Neural crest cell (in vitro differentiated cells): ENCODE results near the gene SLC10A1. TPM values are rescaled to one million over a fixed set of nuclear protein-coding genes. Genes with fewer than 3 reads are reported as not detected.
A peak's percentile ranks its signal among the peaks of the same experiment; 100 is the strongest.

Experiments
- DNase-seq: peaks from one replicate; pipeline ENCODE4 v3.0.0; 2021; ENCODE audit warnings: low read depth, mixed read lengths, low spot score
- H3K27ac Mint-ChIP-seq: one replicate; pipeline ENCODE4 v1.8.0; 2021; ENCODE audit warnings: mild to moderate bottlenecking, mixed read lengths; ENCODE audit not compliant: unreplicated experiment
- H3K27me3 Mint-ChIP-seq: 2 replicates; pipeline ENCODE4 v1.8.0; 2021; ENCODE audit warnings: low read depth, mild to moderate bottlenecking, mixed read lengths
- H3K36me3 Mint-ChIP-seq: 2 replicates; pipeline ENCODE4 v1.8.0; 2021; ENCODE audit warnings: low read depth, mild to moderate bottlenecking, mixed read lengths
- H3K4me1 Mint-ChIP-seq: 2 replicates; pipeline ENCODE4 v1.8.0; 2021; ENCODE audit warnings: mixed read lengths
- H3K4me3 Mint-ChIP-seq: one replicate; pipeline ENCODE4 v1.8.0; 2021; ENCODE audit warnings: mild to moderate bottlenecking, mixed read lengths
- H3K9me3 Mint-ChIP-seq: 2 replicates; pipeline ENCODE4 v1.8.0; 2021; ENCODE audit warnings: mixed read lengths
- long read RNA-seq: library from polyadenylated mRNA; unstranded; transcript quantifications from one replicate; pipeline ENCODE4 v2.0.0, GENCODE V29; 2020
- total RNA-seq: library from RNA; stranded (reverse); gene quantifications from 2 replicates; pipeline ENCODE4 v1.2.1, GENCODE V29; 2021
- TF ChIP-seq, protein P1 (sequence below): fragments of 200-600 bp; sonication (generic); conservative IDR thresholded peaks from 2 replicates; pipeline ENCODE4 v1.5.0; 2021; ENCODE audit warnings: antibody characterized with exemption, mild to moderate bottlenecking

The SLC10A1 gene
- not detected in 2 replicates for total RNA-seq
- long read RNA-seq, partial matches to known transcripts: 0 of 2 reads
- long read RNA-seq, other reads (novel, unspliced or antisense): 2 of 2 reads

DNA sequence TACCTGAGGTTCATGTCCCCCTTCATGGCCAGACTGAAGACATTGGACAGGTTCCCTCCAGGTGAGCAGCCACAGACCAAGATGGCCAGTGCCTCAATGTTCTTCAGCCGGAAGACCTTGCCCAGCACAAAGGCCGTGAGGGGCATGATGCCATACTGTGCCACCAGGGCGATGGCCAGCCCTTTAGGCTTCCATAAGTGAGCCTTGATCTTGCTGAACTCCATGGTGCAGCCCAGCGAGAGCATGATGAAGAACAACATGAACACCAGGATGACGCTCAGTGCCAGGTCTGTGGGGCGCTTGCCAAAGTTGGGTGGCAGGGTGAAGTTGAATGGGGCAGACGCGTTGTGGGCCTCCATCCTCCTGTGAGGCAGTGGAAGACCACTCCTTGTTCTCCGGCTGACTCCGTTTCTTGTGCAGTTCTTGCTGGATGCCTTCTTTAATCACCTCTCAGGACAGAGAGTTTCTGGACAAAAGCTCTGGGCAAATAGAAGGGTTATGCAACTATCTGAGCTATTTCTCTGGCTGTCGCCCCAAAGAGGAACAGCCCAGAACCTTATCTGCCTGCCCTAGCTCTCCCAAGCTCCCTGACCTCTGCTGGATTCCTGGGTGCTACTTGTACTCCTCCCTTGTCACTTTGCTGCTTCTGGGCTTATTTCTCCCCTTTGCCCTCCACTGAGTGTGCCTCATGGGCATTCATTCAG, at the start of gene SLC10A1:
Gene SLC10A1 (minus strand): TSS at position 445 of the 704 bp plus-strand sequence. CDS start 86 bp downstream, at position 359.
- no peak for DNase-seq
- Mint-ChIP-seq H3K4me1 (no peaks in the 10 kb centered on the region), H3K4me3 (no peak within 1 kb of the TSS), H3K36me3 (no peaks in the 10 kb centered on the region), H3K27ac (no peak within 1 kb of the TSS), H3K9me3 (peaks cover 8% of the 10 kb centered on the region), H3K27me3 (no peaks in the 10 kb centered on the region)
- TF ChIP-seq, protein P1, sequence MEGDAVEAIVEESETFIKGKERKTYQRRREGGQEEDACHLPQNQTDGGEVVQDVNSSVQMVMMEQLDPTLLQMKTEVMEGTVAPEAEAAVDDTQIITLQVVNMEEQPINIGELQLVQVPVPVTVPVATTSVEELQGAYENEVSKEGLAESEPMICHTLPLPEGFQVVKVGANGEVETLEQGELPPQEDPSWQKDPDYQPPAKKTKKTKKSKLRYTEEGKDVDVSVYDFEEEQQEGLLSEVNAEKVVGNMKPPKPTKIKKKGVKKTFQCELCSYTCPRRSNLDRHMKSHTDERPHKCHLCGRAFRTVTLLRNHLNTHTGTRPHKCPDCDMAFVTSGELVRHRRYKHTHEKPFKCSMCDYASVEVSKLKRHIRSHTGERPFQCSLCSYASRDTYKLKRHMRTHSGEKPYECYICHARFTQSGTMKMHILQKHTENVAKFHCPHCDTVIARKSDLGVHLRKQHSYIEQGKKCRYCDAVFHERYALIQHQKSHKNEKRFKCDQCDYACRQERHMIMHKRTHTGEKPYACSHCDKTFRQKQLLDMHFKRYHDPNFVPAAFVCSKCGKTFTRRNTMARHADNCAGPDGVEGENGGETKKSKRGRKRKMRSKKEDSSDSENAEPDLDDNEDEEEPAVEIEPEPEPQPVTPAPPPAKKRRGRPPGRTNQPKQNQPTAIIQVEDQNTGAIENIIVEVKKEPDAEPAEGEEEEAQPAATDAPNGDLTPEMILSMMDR: no peak

DNA sequence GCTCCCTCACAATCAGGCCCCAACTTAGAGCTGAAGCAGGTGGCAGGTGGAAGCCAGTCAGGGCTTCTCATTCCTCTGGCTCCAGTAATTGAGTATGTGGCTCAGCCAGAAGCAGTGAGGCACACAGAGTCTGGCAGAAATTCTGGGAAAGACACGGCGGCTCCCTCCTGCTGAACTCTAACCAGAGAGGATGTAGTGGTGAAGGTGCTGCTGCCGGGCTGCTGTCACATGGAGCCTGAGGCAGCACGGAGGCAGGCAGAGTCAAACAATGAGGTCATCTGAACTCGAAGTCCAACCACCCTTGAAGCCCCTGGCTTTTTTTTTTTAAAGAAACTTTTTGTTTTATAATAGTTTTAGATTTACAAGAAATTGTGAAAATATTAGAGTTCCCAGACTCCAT, 48.7 kb upstream of the SLC10A1 start:
- Mint-ChIP-seq H3K27me3 (no peaks in the 10 kb centered on the region), H3K9me3 (no peaks in the 10 kb centered on the region), H3K4me3 (peak overlapping the region; percentile 13), H3K27ac (no peak overlapping the region), H3K36me3 (no peaks in the 10 kb centered on the region), H3K4me1 (peaks cover 48% of the 10 kb centered on the region)
- DNase-seq: no peak
- TF ChIP-seq, protein P1: no peak

DNA sequence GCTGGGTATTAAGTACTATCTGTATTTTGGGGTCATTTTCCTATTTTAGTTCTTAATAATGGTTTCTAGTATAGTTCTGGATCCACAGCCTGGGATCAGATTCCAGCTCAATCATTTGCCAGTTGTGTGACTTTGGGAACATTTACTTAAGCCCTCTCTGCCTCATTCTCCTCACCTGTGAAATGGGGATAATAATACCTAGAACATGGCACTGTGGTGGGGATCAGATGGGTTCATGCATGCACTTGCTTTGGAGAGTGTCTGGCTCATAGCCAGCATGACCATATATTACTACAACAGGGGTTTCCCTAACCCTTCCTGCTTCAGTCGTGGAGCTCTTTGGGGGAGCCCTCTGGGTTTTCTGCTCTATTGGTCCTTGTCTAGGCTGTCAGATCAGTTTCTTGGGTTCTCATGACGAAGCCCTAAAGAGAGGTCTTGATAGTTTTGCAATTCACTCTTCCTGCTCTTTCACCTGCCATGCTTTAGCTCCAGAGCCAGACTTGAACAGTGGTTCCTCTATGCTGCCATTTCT, 48.1 kb upstream of the SLC10A1 start:
- Mint-ChIP-seq H3K27ac (no peak overlapping the region), H3K27me3 (no peaks in the 10 kb centered on the region), H3K9me3 (no peaks in the 10 kb centered on the region), H3K36me3 (no peaks in the 10 kb centered on the region), H3K4me1 (peaks cover 41% of the 10 kb centered on the region), H3K4me3 (peak overlapping the region; percentile 13)
- TF ChIP-seq, protein P1: no peak
- DNase-seq: no peak

DNA sequence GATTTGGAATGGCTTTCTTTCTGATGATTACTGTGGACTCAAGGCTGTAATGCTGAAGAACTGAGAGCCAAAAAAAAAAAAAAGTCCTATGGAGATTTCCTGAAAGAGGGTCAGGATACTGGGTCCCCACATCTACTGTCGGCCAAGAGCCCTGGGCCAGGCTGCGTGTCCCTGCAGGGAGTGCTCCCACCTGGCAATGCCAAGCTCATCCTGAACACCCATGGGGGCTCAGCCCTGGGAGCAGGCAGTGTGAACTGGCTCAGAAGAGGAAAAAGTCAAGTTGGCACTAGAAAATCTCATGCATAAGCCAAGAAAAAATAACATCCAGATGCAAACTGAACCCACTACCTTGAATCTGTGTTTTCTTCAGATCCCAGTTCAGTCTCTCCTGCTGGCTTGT, 47.1 kb upstream of the SLC10A1 start:
- no peak for DNase-seq
- Mint-ChIP-seq H3K9me3 (no peaks in the 10 kb centered on the region), H3K4me1 (peaks cover 32% of the 10 kb centered on the region), H3K27ac (no peak overlapping the region), H3K4me3 (no peak overlapping the region), H3K36me3 (no peaks in the 10 kb centered on the region), H3K27me3 (no peaks in the 10 kb centered on the region)
- TF ChIP-seq, protein P1: no peak

DNA sequence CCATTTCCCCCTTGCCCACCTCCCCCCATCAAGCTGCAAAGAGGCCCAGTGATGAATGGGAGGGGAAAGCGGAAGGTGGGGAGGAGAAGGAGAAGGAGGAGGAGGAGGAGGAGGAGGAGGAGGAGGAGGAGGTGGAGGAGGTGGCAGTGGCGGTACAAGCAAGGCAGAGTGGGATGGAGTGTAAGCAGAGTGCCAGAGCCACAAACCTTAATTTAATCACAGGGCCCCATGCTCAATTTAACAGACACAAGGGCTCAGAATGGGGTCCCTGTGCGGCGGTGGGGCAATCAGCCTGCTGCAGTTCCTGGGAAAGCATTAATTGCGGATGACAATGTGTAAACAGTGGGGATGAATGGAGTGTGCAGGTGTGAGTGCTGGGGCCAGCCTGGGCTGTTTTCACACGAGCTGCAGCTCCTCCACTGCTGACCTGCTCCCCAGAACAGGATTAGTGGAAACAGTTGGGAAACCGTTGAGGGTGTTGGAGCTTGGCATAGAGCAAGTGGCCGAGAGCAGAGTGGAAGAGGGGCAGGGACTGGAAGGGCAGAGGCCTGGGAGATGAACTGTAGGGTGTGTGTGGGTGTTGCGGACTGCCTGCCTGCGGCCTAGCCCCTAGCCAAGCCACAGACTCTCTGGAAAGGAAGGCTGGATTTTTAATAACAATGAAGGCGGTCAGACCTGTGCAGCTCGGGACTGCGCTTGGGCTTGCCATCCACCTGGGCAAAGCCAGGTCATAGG, 45.8 kb upstream of the SLC10A1 start:
- TF ChIP-seq, protein P1: no peak
- no peaks in the 10 kb centered on the region for H3K9me3 Mint-ChIP-seq
- peaks cover 20% of the 10 kb centered on the region for H3K4me1 Mint-ChIP-seq
- no peaks in the 10 kb centered on the region for H3K36me3 Mint-ChIP-seq
- DNase-seq: no peak
- no peak overlapping the region for H3K4me3 Mint-ChIP-seq
- H3K27me3 Mint-ChIP-seq: no peaks in the 10 kb centered on the region
- no peak overlapping the region for H3K27ac Mint-ChIP-seq
